Mesendoderm (in vitro differentiated cells): ENCODE results near the gene OSBPL1A.
A peak's percentile ranks its signal among the peaks of the same experiment; 100 is the strongest.

Experiments
- DNase-seq: peaks from one replicate; pipeline ENCODE4 v3.0.0; 2013
- H2AK5ac ChIP-seq: 2 replicates; pipeline ENCODE4 v1.6.1; 2013; ENCODE audit warnings: low read length, inconsistent platforms
- H2BK120ac ChIP-seq: 2 replicates; pipeline ENCODE4 v1.6.1; 2013; ENCODE audit warnings: low read depth, mild to moderate bottlenecking, low read length, moderate library complexity, mixed read lengths
- H2BK15ac ChIP-seq: replicated peaks from 2 replicates; pipeline ENCODE4 v1.6.1; 2013; ENCODE audit warnings: low read depth, mild to moderate bottlenecking, moderate library complexity
- H2BK5ac ChIP-seq: 2 replicates; pipeline ENCODE4 v1.6.1; 2013; ENCODE audit warnings: low read length, inconsistent platforms
- H3K18ac ChIP-seq: 2 replicates; pipeline ENCODE4 v1.6.1; 2013; ENCODE audit warnings: mild to moderate bottlenecking, low read length, mixed read lengths
- H3K23ac ChIP-seq: one replicate; pipeline ENCODE4 v1.6.1; 2013; ENCODE audit warnings: low read length
- H3K27ac ChIP-seq: 2 replicates; pipeline ENCODE4 v1.5.1; 2013; ENCODE audit warnings: low read depth, mild to moderate bottlenecking, inconsistent platforms, low read length, moderate library complexity
- H3K27me3 ChIP-seq: 2 replicates; pipeline ENCODE4 v1.6.1; 2013; ENCODE audit warnings: low read length, control low read depth, mild to moderate bottlenecking, inconsistent platforms; ENCODE audit not compliant: insufficient read depth, poor library complexity
- H3K36me3 ChIP-seq: 2 replicates; pipeline ENCODE4 v1.6.1; 2013; ENCODE audit warnings: low read length, inconsistent platforms; ENCODE audit not compliant: control insufficient read depth, insufficient read depth
- H3K4ac ChIP-seq: one replicate; pipeline ENCODE4 v1.6.1; 2013; ENCODE audit warnings: low read depth, mild to moderate bottlenecking, low read length, moderate library complexity
- H3K4me1 ChIP-seq: 2 replicates; pipeline ENCODE4 v1.6.1; 2013; ENCODE audit warnings: low read depth, low read length, inconsistent platforms; ENCODE audit not compliant: control insufficient read depth
- H3K4me2 ChIP-seq: 2 replicates; pipeline ENCODE4 v1.6.1; 2013; ENCODE audit warnings: low read length
- H3K4me3 ChIP-seq: 2 replicates; pipeline ENCODE4 v1.5.1; 2013; ENCODE audit warnings: mild to moderate bottlenecking, low read length
- H3K56ac ChIP-seq: one replicate; pipeline ENCODE4 v1.6.1; 2013; ENCODE audit warnings: low read length
- H3K79me1 ChIP-seq: 2 replicates; pipeline ENCODE4 v1.6.1; 2013; ENCODE audit warnings: low read length, inconsistent platforms
- H3K79me2 ChIP-seq: 2 replicates; pipeline ENCODE4 v1.6.1; 2013; ENCODE audit warnings: mild to moderate bottlenecking, low read length; ENCODE audit not compliant: control insufficient read depth, insufficient read depth
- H3K9ac ChIP-seq: 2 replicates; pipeline ENCODE4 v1.6.1; 2013; ENCODE audit warnings: low read length, inconsistent platforms
- H4K5ac ChIP-seq: one replicate; pipeline ENCODE4 v1.6.1; 2013; ENCODE audit warnings: low read length
- H4K8ac ChIP-seq: one replicate; pipeline ENCODE4 v1.6.1; 2013; ENCODE audit warnings: low read depth, mild to moderate bottlenecking, control low read depth, low read length, moderate library complexity
- WGBS: extraction: QIAGEN DNeasy Blood & Tissue Kit; methylation state at CpG from one replicate; pipeline ENCODE4 v1.1.7; 2013; ENCODE audit warnings: low lambda C conversion rate, missing lambda C conversion rate; ENCODE audit not compliant: insufficient coverage; ENCODE audit errors: extremely low coverage; 5-methylcytosine and 5-hydroxymethylcytosine counted together

The OSBPL1A gene

DNA sequence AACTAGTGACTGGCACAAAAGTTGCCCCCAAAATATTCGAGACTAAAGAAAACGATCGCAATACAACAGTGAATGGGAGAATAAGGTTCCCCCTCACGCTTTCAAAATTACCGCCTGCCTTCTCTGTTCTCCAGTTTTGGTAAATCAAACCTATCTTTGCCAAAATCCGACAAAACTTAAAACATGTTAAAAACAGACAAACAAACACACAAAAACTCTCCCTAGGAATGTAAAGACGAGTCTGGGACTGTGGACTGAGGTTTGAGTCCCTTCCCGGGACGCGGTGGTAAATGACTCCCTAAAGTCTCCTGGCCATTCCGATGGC, 28.4 kb upstream of the OSBPL1A start:
- H2AK5ac ChIP-seq, result no peak overlapping the region
- no peaks in the 10 kb centered on the region for H3K36me3 ChIP-seq
- no CpG with 5 or more reads among the region's 11 CpGs for WGBS
- H3K79me1 ChIP-seq, result peaks cover 2% of the 10 kb centered on the region
- H3K79me2 ChIP-seq, result no peaks in the 10 kb centered on the region
- no peak overlapping the region for H2BK15ac ChIP-seq
- no peaks in the 10 kb centered on the region for H3K4me1 ChIP-seq
- no peaks in the 10 kb centered on the region for H3K27me3 ChIP-seq
- peak overlapping the region; percentile 54 for H3K4me3 ChIP-seq
- H3K23ac ChIP-seq, result no peak overlapping the region
- peak overlapping the region; percentile 91 for H3K27ac ChIP-seq
- H3K9ac ChIP-seq, result peak overlapping the region; percentile 83
- peak overlapping the region; percentile 85 for H4K5ac ChIP-seq
- no peak for DNase-seq
- no peak overlapping the region for H2BK120ac ChIP-seq
- H3K4ac ChIP-seq, result no peak overlapping the region
- H4K8ac ChIP-seq, result peak overlapping the region; percentile 100
- H3K18ac ChIP-seq, result peak overlapping the region; percentile 75
- no peak overlapping the region for H2BK5ac ChIP-seq
- peak overlapping the region; percentile 57 for H3K4me2 ChIP-seq
- peak overlapping the region; percentile 92 for H3K56ac ChIP-seq

DNA sequence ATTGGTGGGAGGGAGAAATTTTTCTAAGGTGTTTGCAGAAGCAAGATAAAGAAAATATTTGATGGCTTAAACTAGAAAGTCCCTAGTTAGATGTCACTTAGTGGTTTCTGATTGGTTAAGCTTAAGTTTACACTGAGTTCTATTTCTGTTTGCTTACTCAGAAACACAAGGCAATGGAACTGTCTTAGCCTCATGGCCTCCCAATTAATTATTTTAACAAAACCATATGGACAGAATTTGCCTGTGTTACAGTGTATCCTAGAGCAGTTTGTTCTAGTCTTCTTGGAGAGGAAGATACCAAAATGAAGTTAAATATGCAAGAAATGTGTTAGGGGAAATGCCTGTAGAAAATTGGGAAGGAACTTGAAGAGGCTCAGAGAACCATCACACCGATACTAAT, 24.2 kb upstream of the OSBPL1A start:
- no CpG with 5 or more reads among the region's 1 CpG for WGBS
- H3K9ac ChIP-seq, result no peak overlapping the region
- no peak overlapping the region for H3K56ac ChIP-seq
- H3K23ac ChIP-seq, result no peak overlapping the region
- H3K27ac ChIP-seq, result no peak overlapping the region
- H4K8ac ChIP-seq, result no peak overlapping the region
- H3K18ac ChIP-seq, result no peak overlapping the region
- H2BK5ac ChIP-seq, result no peak overlapping the region
- no peak overlapping the region for H3K4me2 ChIP-seq
- no peaks in the 10 kb centered on the region for H3K79me1 ChIP-seq
- H3K4me3 ChIP-seq, result no peak overlapping the region
- no peak overlapping the region for H2AK5ac ChIP-seq
- H3K27me3 ChIP-seq, result no peaks in the 10 kb centered on the region
- no peaks in the 10 kb centered on the region for H3K36me3 ChIP-seq
- no peaks in the 10 kb centered on the region for H3K79me2 ChIP-seq
- no peak overlapping the region for H2BK15ac ChIP-seq
- no peaks in the 10 kb centered on the region for H3K4me1 ChIP-seq
- no peak overlapping the region for H2BK120ac ChIP-seq
- no peak overlapping the region for H4K5ac ChIP-seq
- no peak overlapping the region for H3K4ac ChIP-seq
- no peak for DNase-seq

DNA sequence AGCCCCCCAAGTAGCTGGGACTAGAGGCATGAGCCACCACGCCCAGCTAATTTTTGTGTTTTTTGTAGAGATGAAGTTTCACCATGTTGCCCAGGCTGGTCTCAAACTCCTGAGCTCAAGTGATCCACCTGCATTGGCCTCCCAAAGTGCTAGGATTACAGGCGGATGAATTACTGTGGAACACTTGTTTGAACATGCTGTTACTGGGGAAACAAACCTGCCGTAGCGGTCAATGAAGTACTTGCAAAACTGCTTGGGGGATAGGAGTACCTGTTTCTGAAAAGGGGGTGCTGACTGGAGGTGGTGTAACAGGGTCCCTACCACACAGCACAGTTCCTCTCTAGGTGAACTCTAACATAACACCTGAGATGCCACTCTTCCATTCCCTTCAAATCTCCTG, 22.9 kb upstream of the OSBPL1A start:
- H3K79me1 ChIP-seq, result no peaks in the 10 kb centered on the region
- no peak overlapping the region for H4K5ac ChIP-seq
- no peaks in the 10 kb centered on the region for H3K4me1 ChIP-seq
- no CpG with 5 or more reads among the region's 4 CpGs for WGBS
- no peaks in the 10 kb centered on the region for H3K36me3 ChIP-seq
- no peaks in the 10 kb centered on the region for H3K27me3 ChIP-seq
- H3K4me3 ChIP-seq, result no peak overlapping the region
- H2AK5ac ChIP-seq, result no peak overlapping the region
- H2BK5ac ChIP-seq, result no peak overlapping the region
- H2BK15ac ChIP-seq, result no peak overlapping the region
- H2BK120ac ChIP-seq, result no peak overlapping the region
- no peaks in the 10 kb centered on the region for H3K79me2 ChIP-seq
- no peak overlapping the region for H3K56ac ChIP-seq
- H3K18ac ChIP-seq, result no peak overlapping the region
- H3K9ac ChIP-seq, result no peak overlapping the region
- no peak overlapping the region for H3K4me2 ChIP-seq
- H3K23ac ChIP-seq, result no peak overlapping the region
- H3K27ac ChIP-seq, result no peak overlapping the region
- H3K4ac ChIP-seq, result no peak overlapping the region
- DNase-seq, result no peak
- no peak overlapping the region for H4K8ac ChIP-seq

DNA sequence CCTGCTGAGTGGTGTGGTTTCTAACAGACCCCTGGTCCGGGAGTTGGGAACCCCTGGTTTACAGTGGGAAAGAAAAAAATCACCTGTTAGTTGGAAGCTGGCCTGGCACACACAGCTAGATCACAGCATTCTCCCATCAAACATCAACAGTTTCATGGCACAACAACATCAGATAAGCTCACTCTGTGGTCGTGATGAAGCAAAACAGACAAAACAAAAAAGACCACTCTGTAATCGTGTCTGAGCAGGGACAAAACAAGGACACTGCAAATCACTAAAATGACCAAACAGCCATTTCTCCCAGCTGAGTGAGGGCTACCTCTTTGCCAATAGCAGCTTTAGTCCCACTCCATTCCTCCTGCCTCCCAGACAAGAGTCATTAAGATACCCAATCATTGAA, 19.9 kb upstream of the OSBPL1A start:
- Histone ChIP-seq H2BK120ac (no peak overlapping the region), H2BK5ac (no peak overlapping the region), H2AK5ac (no peak overlapping the region), H3K4me2 (no peak overlapping the region), H4K8ac (no peak overlapping the region), H3K9ac (no peak overlapping the region), H3K23ac (no peak overlapping the region), H3K4ac (no peak overlapping the region), H3K4me1 (no peaks in the 10 kb centered on the region), H3K18ac (no peak overlapping the region), H4K5ac (no peak overlapping the region), H3K27ac (no peak overlapping the region), H2BK15ac (no peak overlapping the region), H3K27me3 (no peaks in the 10 kb centered on the region), H3K79me2 (no peaks in the 10 kb centered on the region), H3K4me3 (no peak overlapping the region), H3K56ac (no peak overlapping the region), H3K36me3 (no peaks in the 10 kb centered on the region), H3K79me1 (no peaks in the 10 kb centered on the region)
- DNase-seq, result no peak
- WGBS, result no CpG with 5 or more reads among the region's 3 CpGs

DNA sequence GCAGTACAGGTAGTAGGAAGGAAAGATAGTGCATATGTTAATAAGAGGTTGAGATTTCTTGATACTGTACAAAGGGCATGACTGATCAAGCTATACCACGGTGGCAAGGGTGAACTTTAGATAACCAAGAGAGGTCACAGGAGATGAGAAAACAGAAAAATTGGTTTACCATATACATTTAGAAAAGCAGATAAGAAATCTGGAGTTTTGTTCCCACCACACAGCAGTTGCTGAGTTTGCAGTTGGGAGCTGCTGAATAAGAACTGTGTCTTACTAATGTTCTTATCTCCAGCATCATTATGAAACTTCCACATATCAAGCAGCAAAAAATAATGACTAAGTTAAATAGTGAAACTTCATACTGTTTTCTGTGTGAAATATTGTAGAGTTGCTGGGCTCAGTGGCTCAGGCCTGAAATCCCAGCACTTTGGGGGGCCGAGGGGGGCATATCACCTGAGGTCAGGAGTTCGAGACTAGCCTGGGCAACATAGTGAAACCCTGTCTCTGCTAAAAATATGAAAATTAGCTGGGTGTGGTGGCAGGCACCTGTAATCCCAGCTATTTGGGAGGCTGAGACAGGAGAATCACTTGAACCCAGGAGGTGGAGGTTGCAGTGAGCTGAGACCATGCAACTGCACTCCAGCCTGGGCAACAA, 16.9 kb upstream of the OSBPL1A start:
- Histone ChIP-seq H2BK5ac (no peak overlapping the region), H3K18ac (no peak overlapping the region), H3K4ac (no peak overlapping the region), H3K79me2 (no peaks in the 10 kb centered on the region), H2AK5ac (no peak overlapping the region), H4K8ac (no peak overlapping the region), H3K79me1 (no peaks in the 10 kb centered on the region), H3K4me3 (no peak overlapping the region), H3K9ac (no peak overlapping the region), H3K4me2 (no peak overlapping the region), H3K36me3 (no peaks in the 10 kb centered on the region), H3K56ac (no peak overlapping the region), H4K5ac (no peak overlapping the region), H3K27ac (no peak overlapping the region), H3K27me3 (no peaks in the 10 kb centered on the region), H2BK120ac (no peak overlapping the region), H3K4me1 (no peaks in the 10 kb centered on the region), H2BK15ac (no peak overlapping the region), H3K23ac (no peak overlapping the region)
- DNase-seq, result no peak
- WGBS, result no CpG with 5 or more reads among the region's 3 CpGs

DNA sequence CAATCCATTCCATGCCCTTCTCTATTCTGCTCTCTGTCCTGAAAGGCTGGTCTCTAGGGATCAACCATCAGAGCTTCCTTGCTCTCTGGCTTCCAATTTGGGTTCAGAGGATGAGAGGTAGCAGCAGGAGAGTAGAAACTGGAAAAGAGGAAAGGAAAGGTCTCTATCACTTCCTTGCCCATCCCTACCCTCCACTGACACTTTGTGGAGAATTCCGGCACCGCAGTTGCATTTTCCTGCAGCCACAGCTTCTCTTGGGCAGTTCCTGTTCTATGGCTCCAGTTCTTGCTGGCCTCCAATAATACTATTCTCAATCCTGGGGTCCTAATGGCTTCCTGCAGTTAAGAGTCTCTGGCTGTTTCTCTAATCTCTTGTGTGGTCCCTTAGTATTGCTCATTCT, 15.5 kb upstream of the OSBPL1A start:
- no peak overlapping the region for H2AK5ac ChIP-seq
- no peak overlapping the region for H4K8ac ChIP-seq
- no CpG with 5 or more reads among the region's 2 CpGs for WGBS
- DNase-seq, result peak; percentile 65
- H3K9ac ChIP-seq, result no peak overlapping the region
- no peak overlapping the region for H3K56ac ChIP-seq
- no peaks in the 10 kb centered on the region for H3K36me3 ChIP-seq
- H2BK15ac ChIP-seq, result no peak overlapping the region
- H2BK5ac ChIP-seq, result no peak overlapping the region
- no peak overlapping the region for H3K4me2 ChIP-seq
- no peak overlapping the region for H3K23ac ChIP-seq
- H3K4me3 ChIP-seq, result no peak overlapping the region
- H3K27ac ChIP-seq, result no peak overlapping the region
- no peak overlapping the region for H4K5ac ChIP-seq
- no peaks in the 10 kb centered on the region for H3K4me1 ChIP-seq
- no peak overlapping the region for H2BK120ac ChIP-seq
- no peaks in the 10 kb centered on the region for H3K79me1 ChIP-seq
- no peaks in the 10 kb centered on the region for H3K79me2 ChIP-seq
- no peak overlapping the region for H3K18ac ChIP-seq
- no peaks in the 10 kb centered on the region for H3K27me3 ChIP-seq
- H3K4ac ChIP-seq, result no peak overlapping the region
